ENCODE data around the gene KIAA0753.

KIAA0753 gene

GRCh38 chr17:6542577-6542976 lies 97.9 kb downstream of the KIAA0753 start:
- no peak overlapping the region for H3K4me3 ChIP-seq (ENCODE audit: low read length)
- no peak for DNase-seq (ENCODE audit: low read depth)
- no peak for TF ChIP-seq CTCF (IDR thresholded peaks at IDR 0.05; ENCODE audit: insufficient read depth, low read depth, low read length, missing control alignments)

DNA sequence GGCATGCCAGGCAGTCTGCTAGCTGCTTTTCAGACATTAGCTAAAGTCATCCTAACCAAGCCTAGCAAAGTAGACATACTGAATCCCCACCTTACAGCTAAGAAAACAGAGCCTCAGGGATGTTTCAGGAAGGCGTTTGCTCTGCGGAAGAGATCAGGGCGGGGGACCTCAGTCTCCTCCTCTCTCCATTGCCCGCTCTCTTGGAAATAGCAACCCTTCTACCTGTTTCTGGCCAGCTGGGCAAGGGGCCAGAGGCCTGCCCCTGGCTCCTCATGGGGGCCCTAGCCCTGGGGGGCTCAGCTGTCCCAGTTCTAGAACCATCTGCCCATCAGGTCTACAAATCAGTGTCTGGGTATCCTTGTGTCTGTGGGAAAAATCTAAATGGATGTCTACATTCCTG lies 98.6 kb downstream of the KIAA0753 start:
- H3K4me3 ChIP-seq (ENCODE audit: low read length): no peak overlapping the region
- DNase-seq (ENCODE audit: low read depth): no peak
- no peak for TF ChIP-seq CTCF (IDR thresholded peaks at IDR 0.05; ENCODE audit: insufficient read depth, low read depth, low read length, missing control alignments)

- no peak overlapping the region for H3K4me3 ChIP-seq (ENCODE audit: low read length)
- DNase-seq (ENCODE audit: low read depth): no peak
- TF ChIP-seq CTCF (IDR thresholded peaks at IDR 0.05; ENCODE audit: insufficient read depth, low read depth, low read length, missing control alignments): no peak
These were observed 100.6 kb downstream of the KIAA0753 start for GRCh38 chr17:6539871-6540270.

GRCh38 chr17:6536566-6537065 lies 103.9 kb downstream of the KIAA0753 start:
- TF ChIP-seq CTCF (IDR thresholded peaks at IDR 0.05; ENCODE audit: insufficient read depth, low read depth, low read length, missing control alignments): no peak
- H3K4me3 ChIP-seq (ENCODE audit: low read length): no peak overlapping the region
- no peak for DNase-seq (ENCODE audit: low read depth)

- no peak overlapping the region for H3K4me3 ChIP-seq (ENCODE audit: low read length)
- DNase-seq (ENCODE audit: low read depth): no peak
- no peak for TF ChIP-seq CTCF (IDR thresholded peaks at IDR 0.05; ENCODE audit: insufficient read depth, low read depth, low read length, missing control alignments)
These were observed 104.5 kb downstream of the KIAA0753 start for GRCh38 chr17:6536053-6536452.

DNA sequence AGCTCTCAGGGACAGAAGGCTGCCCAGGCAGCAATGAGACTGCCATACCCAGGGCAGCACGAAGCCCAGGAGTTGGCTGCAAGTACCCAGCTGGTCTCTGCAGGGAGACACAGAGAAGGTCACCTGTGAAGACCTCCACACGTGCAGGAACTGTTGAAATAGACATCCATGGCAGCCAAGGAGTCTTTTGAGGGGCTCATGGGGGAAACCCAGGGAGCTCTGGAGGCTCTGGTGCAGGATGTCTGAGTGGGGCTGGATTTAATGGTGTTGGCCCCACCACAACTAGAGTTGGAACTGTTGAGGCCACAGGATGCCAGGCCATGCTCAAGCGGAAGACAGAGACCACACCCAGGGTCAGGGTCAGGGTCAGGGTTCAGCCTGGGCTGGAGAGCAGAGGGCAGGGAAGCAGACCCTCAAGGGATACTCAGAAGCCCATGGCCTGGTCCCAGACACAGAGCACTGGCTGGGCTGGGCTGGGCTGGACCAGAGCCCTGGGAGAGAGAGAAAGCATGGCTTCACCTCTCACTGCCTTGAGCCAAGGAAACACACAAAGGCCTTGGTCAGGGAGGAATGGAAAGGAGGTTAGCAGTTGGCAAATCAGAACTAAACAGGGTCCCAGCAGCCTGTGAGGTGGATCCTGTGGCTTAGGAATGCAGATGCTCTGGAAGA lies 105.5 kb downstream of the KIAA0753 start:
- H3K4me3 ChIP-seq (ENCODE audit: low read length): no peak overlapping the region
- TF ChIP-seq CTCF (IDR thresholded peaks at IDR 0.05; ENCODE audit: insufficient read depth, low read depth, low read length, missing control alignments): no peak
- no peak for DNase-seq (ENCODE audit: low read depth)

GRCh38 chr17:6532441-6532885 lies 108.0 kb downstream of the KIAA0753 start:
- no peak overlapping the region for H3K4me3 ChIP-seq (ENCODE audit: low read length)
- TF ChIP-seq CTCF (IDR thresholded peaks at IDR 0.05; ENCODE audit: insufficient read depth, low read depth, low read length, missing control alignments): no peak
- DNase-seq (ENCODE audit: low read depth): no peak

Measured in epithelial cell of esophagus (primary cell).